ENCODE results near the gene PRKRIP1. TPM values are rescaled to one million over a fixed set of nuclear protein-coding genes. Genes with fewer than 3 reads are reported as not detected.

PRKRIP1 gene
- total RNA-seq, 6 experiments from 2014 or later = 6.1 to 9.8 (median 8.9) TPM

DNA sequence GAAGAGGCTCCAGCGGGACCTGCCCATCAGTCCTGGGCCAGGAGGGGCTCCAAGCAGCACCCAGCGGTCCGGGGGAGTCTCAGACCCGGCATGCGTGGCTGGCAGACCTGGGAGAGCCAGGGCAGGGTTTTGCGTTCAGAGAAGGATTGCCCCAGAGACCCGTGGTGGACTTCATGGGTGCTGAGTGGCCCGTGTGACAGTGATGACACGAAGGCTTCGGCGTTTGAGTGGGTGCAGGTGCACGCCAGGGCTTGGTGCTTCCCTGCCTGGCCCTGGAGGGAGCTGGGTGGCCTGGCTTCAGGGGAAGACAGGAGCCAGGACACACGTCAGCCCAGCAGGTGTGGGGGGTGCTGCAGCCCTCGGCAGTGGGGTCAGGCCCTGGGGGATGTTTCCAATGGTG is 51.1 kb downstream of the PRKRIP1 start:
- H3K4me3 ChIP-seq = no peak overlapping the region
- H3K27me3 ChIP-seq = no peaks in the 10 kb centered on the region
- no peaks in the 10 kb centered on the region for H3K4me1 ChIP-seq
- no peak overlapping the region for H3K27ac ChIP-seq
- TF ChIP-seq, protein P1, sequence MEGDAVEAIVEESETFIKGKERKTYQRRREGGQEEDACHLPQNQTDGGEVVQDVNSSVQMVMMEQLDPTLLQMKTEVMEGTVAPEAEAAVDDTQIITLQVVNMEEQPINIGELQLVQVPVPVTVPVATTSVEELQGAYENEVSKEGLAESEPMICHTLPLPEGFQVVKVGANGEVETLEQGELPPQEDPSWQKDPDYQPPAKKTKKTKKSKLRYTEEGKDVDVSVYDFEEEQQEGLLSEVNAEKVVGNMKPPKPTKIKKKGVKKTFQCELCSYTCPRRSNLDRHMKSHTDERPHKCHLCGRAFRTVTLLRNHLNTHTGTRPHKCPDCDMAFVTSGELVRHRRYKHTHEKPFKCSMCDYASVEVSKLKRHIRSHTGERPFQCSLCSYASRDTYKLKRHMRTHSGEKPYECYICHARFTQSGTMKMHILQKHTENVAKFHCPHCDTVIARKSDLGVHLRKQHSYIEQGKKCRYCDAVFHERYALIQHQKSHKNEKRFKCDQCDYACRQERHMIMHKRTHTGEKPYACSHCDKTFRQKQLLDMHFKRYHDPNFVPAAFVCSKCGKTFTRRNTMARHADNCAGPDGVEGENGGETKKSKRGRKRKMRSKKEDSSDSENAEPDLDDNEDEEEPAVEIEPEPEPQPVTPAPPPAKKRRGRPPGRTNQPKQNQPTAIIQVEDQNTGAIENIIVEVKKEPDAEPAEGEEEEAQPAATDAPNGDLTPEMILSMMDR (IDR thresholded peaks at IDR 0.05) = no peak
- no peak for TF ChIP-seq POLR2A (IDR thresholded peaks at IDR 0.05)
- H3K9me3 ChIP-seq = no peaks in the 10 kb centered on the region
- peaks cover 0 to 4% (median 0%) of the 10 kb centered on the region in 4 donors for H3K36me3 ChIP-seq
- 83% methylated on average over 5 of the region's 14 CpGs for WGBS (ENCODE audit: insufficient coverage, low coverage, low lambda C conversion rate, missing lambda C conversion rate)
- intact Hi-C loops (cut with DNase I) = no loop called here
- DNase-seq (no peak), ATAC-seq (no peak)

DNA sequence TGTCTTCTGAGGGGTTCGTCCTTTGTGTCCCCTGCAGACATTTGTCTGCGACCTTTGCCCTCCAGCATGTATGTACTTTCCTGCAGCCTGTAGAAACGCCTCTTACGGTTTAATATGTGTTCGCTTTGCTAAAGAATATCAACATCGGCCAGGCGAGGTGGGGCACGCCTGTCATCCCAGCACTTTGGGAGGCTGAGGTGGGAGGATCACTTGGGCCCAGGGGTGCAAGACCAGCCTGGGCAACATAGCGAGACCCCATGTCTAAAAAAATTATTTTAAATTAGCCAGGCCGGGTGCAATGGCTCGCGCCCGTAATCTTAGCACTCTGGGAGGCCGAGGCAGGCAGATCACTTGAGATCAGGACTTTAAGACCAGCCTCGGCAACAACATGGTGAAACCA is 53.0 kb downstream of the PRKRIP1 start:
- intact Hi-C loops (cut with DNase I) = no loop called here
- no peak overlapping the region for H3K27ac ChIP-seq
- H3K4me1 ChIP-seq = no peaks in the 10 kb centered on the region
- TF ChIP-seq, protein P1 (IDR thresholded peaks at IDR 0.05) = no peak
- TF ChIP-seq POLR2A (IDR thresholded peaks at IDR 0.05) = no peak
- no peak overlapping the region for H3K4me3 ChIP-seq
- no peak for DNase-seq
- no peaks in the 10 kb centered on the region for H3K27me3 ChIP-seq
- H3K36me3 ChIP-seq = peaks cover 0 to 4% (median 0%) of the 10 kb centered on the region in 4 donors
- 81% methylated on average over 8 of the region's 15 CpGs for WGBS (ENCODE audit: insufficient coverage, low coverage, low lambda C conversion rate, missing lambda C conversion rate)
- no peaks in the 10 kb centered on the region for H3K9me3 ChIP-seq
- no peak for ATAC-seq

DNA sequence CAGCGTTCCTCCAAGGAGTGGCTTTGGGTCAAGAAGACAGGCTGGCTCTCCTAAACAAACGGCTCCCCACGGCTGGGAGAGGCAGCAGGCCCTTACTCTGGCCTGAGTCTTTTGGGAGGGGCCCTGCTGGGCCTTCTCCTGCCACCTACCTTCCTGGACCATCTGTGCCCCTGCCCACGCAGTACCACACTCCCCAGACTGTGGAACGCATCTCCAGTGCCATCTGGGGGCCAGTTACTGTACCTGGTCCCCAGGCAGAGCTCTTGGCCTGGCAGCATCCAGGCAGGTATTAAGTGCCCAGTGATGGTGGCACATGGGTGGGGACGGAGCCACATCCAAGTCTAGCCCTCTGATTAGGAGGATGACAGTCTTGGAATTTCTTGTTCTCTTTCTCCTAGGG is 54.1 kb downstream of the PRKRIP1 start:
- H3K4me3 ChIP-seq = no peak overlapping the region
- no peak for DNase-seq
- no peaks in the 10 kb centered on the region for H3K4me1 ChIP-seq
- 51% methylated on average over 3 of the region's 6 CpGs for WGBS (ENCODE audit: insufficient coverage, low coverage, low lambda C conversion rate, missing lambda C conversion rate)
- H3K27ac ChIP-seq = no peak overlapping the region
- peaks cover 0 to 4% (median 0%) of the 10 kb centered on the region in 4 donors for H3K36me3 ChIP-seq
- H3K9me3 ChIP-seq = no peaks in the 10 kb centered on the region
- intact Hi-C loops (cut with DNase I) = no loop called here
- H3K27me3 ChIP-seq = no peaks in the 10 kb centered on the region
- no peak for TF ChIP-seq POLR2A (IDR thresholded peaks at IDR 0.05)
- TF ChIP-seq, protein P1 (IDR thresholded peaks at IDR 0.05) = peak in 2 of 4 donors; percentile 4 to 14
- peak in 3 of 4 donors; percentile 41 to 48 (median 43) for ATAC-seq

DNA sequence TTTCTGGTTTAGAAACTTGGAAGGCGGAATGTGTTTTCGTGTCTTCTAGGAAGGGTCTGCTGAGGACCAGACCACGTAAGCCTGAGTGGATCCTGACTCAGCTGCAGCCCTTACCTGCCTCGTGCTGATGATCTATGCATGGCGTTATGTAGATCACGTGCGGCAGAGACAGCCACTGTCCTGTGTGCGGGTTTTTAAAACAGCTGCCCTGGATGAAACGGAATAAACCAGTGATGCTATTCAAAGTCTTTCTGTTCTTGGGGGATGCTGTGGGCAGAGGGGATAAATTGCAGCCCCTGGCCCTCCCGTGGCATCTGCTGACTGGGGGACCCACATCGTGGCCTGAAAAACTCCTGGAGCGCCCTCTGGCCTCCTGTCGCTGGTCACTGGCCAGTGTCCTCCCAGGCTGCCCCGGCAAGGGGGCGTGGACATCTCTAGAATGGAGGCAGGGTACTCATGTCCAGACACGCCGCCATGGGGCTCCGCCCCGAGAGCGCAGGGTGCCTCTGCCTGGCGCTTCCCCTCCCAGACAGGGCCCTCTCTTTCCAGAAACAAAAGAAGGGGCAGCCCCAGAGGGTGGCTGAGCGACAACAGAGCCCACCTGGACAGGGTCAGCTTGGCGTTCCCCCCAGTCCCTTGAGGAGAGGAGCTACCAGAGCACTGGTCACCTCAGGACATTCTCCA is 55.4 kb downstream of the PRKRIP1 start:
- TF ChIP-seq POLR2A (IDR thresholded peaks at IDR 0.05) = no peak
- TF ChIP-seq, protein P1 (IDR thresholded peaks at IDR 0.05) = no peak
- Histone ChIP-seq H3K27me3 (no peaks in the 10 kb centered on the region), H3K9me3 (no peaks in the 10 kb centered on the region), H3K27ac (no peak overlapping the region), H3K36me3 (peaks cover 0 to 5% (median 0%) of the 10 kb centered on the region in 4 donors), H3K4me3 (no peak overlapping the region), H3K4me1 (no peaks in the 10 kb centered on the region)
- ATAC-seq = peak in 3 of 4 donors; percentile 49 to 63 (median 55)
- intact Hi-C loops (cut with DNase I) = no loop called here
- 76% methylated on average over 7 of the region's 23 CpGs for WGBS (ENCODE audit: insufficient coverage, low coverage, low lambda C conversion rate, missing lambda C conversion rate)
- no peak for DNase-seq
